ENCODE results near the gene ZSCAN5A. TPM values are rescaled to one million over a fixed set of nuclear protein-coding genes. Genes with fewer than 3 reads are reported as not detected.

Gene ZSCAN5A
- total and polyA plus RNA-seq, 9 of the 15 experiments (the other 6 are each of a cell fraction or from before 2014, with no cell fraction given) = 5.8 to 15.3 (median 11.8) TPM

DNA sequence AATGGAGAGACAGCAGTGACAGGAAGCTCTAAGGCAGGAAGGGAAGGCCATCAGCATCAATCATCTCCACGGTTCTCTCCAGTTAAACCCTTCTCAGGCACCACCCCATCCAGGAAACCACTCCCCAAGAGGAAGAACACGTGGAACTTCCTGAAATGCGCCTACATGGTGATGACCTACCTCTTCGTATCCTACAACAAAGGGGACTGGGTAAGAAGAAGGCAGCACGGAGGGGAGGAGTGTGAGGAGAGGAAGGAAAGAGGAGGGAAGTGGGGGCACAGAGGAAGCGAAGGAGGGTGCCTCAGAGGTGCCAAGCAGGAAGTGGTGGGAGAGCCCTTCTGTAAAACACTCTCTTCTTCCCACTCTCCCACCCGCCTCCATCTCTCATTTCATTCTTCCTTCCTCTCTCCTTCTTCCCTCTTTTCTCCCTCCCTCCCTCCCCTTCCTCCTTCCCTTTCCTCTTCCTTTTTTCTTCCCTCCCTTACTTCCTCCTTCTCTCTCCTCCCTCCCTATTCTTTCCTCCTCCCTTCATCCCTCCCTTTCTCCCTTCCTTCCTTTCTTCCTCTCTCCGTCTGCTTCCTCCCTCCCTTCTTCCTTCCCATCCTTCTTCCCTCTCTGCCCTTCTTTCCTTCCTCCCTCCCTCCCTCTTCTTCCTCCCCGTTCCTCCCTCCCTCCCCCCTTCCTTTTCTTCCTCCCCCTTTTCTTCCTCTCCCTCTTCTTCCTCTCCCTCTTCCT, 12.6 kb downstream of the ZSCAN5A start (continued):
- no peak for TF ChIP-seq E2F4 (CRISPR knock-in tag; IDR thresholded peaks at IDR 0.05; ENCODE audit: low read depth)
- no peak for TF ChIP-seq SRF (CRISPR knock-in tag; IDR thresholded peaks at IDR 0.05)
- no peak for TF ChIP-seq KDM5B (IDR thresholded peaks at IDR 0.05; ENCODE audit: insufficient replicate concordance, low read depth, low read length)
- no peak for TF ChIP-seq POLR2AphosphoS2 (IDR thresholded peaks at IDR 0.05; ENCODE audit: low read length)
- TF ChIP-seq EP400 (IDR thresholded peaks at IDR 0.05) = peak; percentile 27; the same call in 1 of the 2 replicates
- TF ChIP-seq MLLT1 (IDR thresholded peaks at IDR 0.05) = no peak
- TF ChIP-seq, protein P1, sequence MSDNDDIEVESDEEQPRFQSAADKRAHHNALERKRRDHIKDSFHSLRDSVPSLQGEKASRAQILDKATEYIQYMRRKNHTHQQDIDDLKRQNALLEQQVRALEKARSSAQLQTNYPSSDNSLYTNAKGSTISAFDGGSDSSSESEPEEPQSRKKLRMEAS (CRISPR knock-in tag; IDR thresholded peaks at IDR 0.05) = 0 out of 2 replicates have a peak, but pooled peaks have one; percentile 26
- TF ChIP-seq TSHZ1 (CRISPR knock-in tag; IDR thresholded peaks at IDR 0.05) = no peak
- TF ChIP-seq NBN (IDR thresholded peaks at IDR 0.05; ENCODE audit: low read depth) = no peak
- TF ChIP-seq IFI16 (CRISPR knock-in tag; IDR thresholded peaks at IDR 0.05) = no peak
- no peak for TF ChIP-seq THAP7 (CRISPR knock-in tag; IDR thresholded peaks at IDR 0.05)
- TF ChIP-seq ZNF197 (CRISPR knock-in tag; IDR thresholded peaks at IDR 0.05; ENCODE audit: low read depth) = no peak
- no peak for TF ChIP-seq MTA3 (IDR thresholded peaks at IDR 0.05; ENCODE audit: borderline replicate concordance)
- TF ChIP-seq, protein P2, sequence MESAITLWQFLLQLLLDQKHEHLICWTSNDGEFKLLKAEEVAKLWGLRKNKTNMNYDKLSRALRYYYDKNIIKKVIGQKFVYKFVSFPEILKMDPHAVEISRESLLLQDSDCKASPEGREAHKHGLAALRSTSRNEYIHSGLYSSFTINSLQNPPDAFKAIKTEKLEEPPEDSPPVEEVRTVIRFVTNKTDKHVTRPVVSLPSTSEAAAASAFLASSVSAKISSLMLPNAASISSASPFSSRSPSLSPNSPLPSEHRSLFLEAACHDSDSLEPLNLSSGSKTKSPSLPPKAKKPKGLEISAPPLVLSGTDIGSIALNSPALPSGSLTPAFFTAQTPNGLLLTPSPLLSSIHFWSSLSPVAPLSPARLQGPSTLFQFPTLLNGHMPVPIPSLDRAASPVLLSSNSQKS (CRISPR knock-in tag; IDR thresholded peaks at IDR 0.05) = no peak
- TF ChIP-seq MEIS2 (IDR thresholded peaks at IDR 0.05; ENCODE audit: partially characterized antibody) = peak; percentile 84
- no peak for TF ChIP-seq PPARD (CRISPR knock-in tag; IDR thresholded peaks at IDR 0.05)
- peak; percentile 16; the same call in 1 of the 2 replicates for TF ChIP-seq L3MBTL2 (IDR thresholded peaks at IDR 0.05)
- no peak for TF ChIP-seq PYGO2 (tag; IDR thresholded peaks at IDR 0.05)
- TF ChIP-seq ARID2 (IDR thresholded peaks at IDR 0.05) = no peak
- no peak for TF ChIP-seq NCOA6 (IDR thresholded peaks at IDR 0.05)

Data from K562 (cell line).